Neural progenitor cell (in vitro differentiated cells): ENCODE results near the gene PRMT7. TPM values are rescaled to one million over a fixed set of nuclear protein-coding genes. Genes with fewer than 3 reads are reported as not detected.

Experiments used
- DNase-seq: peaks from one replicate; pipeline ENCODE4 v3.0.0-alpha.2; 2016; ENCODE audit warnings: low spot score
- H2AFZ ChIP-seq: fragments of 200-600 bp; sonication (generic); replicated peaks from 2 replicates; pipeline ENCODE4 v1.6.1; 2016; ENCODE audit warnings: antibody characterized with exemption
- H3F3A ChIP-seq: fragments of 200-600 bp; sonication (generic); 2 replicates; pipeline ENCODE4 v1.6.1; 2016; ENCODE audit warnings: antibody characterized with exemption, low read depth
- H3K27ac ChIP-seq: fragments of 200-600 bp; sonication (generic); 2 replicates; pipeline ENCODE4 v1.5.1; 2016; ENCODE audit warnings: mild to moderate bottlenecking
- H3K27me3 ChIP-seq: fragments of 200-600 bp; sonication (generic); 2 replicates; pipeline ENCODE4 v1.6.1; 2016; ENCODE audit warnings: mild to moderate bottlenecking, moderate library complexity
- H3K36me3 ChIP-seq: fragments of 200-600 bp; sonication (generic); 2 replicates; pipeline ENCODE4 v1.5.1; 2016
- H3K4me1 ChIP-seq: fragments of 200-600 bp; sonication (generic); 2 replicates; pipeline ENCODE4 v1.6.1; 2016; ENCODE audit warnings: mixed run types
- H3K4me2 ChIP-seq: fragments of 200-600 bp; sonication (generic); 2 replicates; pipeline ENCODE4 v1.6.1; 2016
- H3K4me3 ChIP-seq: fragments of 200-600 bp; sonication (generic); 2 replicates; pipeline ENCODE4 v1.5.1; 2016
- H3K79me2 ChIP-seq: fragments of 200-600 bp; sonication (generic); 2 replicates; pipeline ENCODE4 v1.6.1; 2016; ENCODE audit warnings: low read depth
- H3K9ac ChIP-seq: fragments of 200-600 bp; sonication (generic); 2 replicates; pipeline ENCODE4 v1.6.1; 2016
- H3K9me3 ChIP-seq: fragments of 200-600 bp; sonication (generic); 2 replicates; pipeline ENCODE4 v1.5.1; 2016; ENCODE audit warnings: low read depth
- H4K20me1 ChIP-seq: fragments of 200-600 bp; sonication (generic); 2 replicates; pipeline ENCODE4 v1.6.1; 2016; ENCODE audit warnings: low read depth
- H3K27ac Mint-ChIP-seq: 3 replicates; pipeline ENCODE4 v1.8.0; 2021; ENCODE audit warnings: mixed read lengths
- H3K27me3 Mint-ChIP-seq: 2 replicates; pipeline ENCODE4 v1.8.0; 2022; ENCODE audit warnings: low read depth, mild to moderate bottlenecking, inconsistent platforms, moderate library complexity, mixed read lengths; ENCODE audit not compliant: insufficient read depth
- H3K36me3 Mint-ChIP-seq: 3 replicates; pipeline ENCODE4 v1.8.0; 2021; ENCODE audit warnings: mixed read lengths
- H3K4me1 Mint-ChIP-seq: 3 replicates; pipeline ENCODE4 v1.8.0; 2021; ENCODE audit warnings: mixed read lengths
- H3K4me3 Mint-ChIP-seq: 3 replicates; pipeline ENCODE4 v1.8.0; 2021; ENCODE audit warnings: mild to moderate bottlenecking, moderate library complexity, mixed read lengths
- H3K9me3 Mint-ChIP-seq: 3 replicates; pipeline ENCODE4 v1.8.0; 2020; ENCODE audit warnings: mixed read lengths
- EZH2 ChIP-seq: fragments of 200-600 bp; sonication (generic); IDR thresholded peaks from 2 replicates; pipeline ENCODE4 v1.6.1; 2017; ENCODE audit warnings: antibody characterized with exemption, mild to moderate bottlenecking, moderate library complexity
- EZH2phosphoT487 ChIP-seq: fragments of 200-600 bp; sonication (generic); IDR thresholded peaks from 2 replicates; pipeline ENCODE4 v1.6.1; 2017; ENCODE audit warnings: antibody characterized with exemption
- total RNA-seq: library from RNA; depleted of rRNA; stranded (reverse); fragments of >200 nt; gene quantifications from 2 replicates; pipeline ENCODE4 v1.2.3, GENCODE V29; 2015; ENCODE audit warnings: low replicate concordance
- TF ChIP-seq, protein P1 (sequence below): fragments of 200-600 bp; sonication (generic); IDR thresholded peaks from 2 replicates; pipeline ENCODE4 v1.5.1; 2017; ENCODE audit warnings: antibody characterized with exemption, mild to moderate bottlenecking

The PRMT7 gene
- total RNA-seq, 1 donor from 2014 or later, result 70.2 TPM

DNA sequence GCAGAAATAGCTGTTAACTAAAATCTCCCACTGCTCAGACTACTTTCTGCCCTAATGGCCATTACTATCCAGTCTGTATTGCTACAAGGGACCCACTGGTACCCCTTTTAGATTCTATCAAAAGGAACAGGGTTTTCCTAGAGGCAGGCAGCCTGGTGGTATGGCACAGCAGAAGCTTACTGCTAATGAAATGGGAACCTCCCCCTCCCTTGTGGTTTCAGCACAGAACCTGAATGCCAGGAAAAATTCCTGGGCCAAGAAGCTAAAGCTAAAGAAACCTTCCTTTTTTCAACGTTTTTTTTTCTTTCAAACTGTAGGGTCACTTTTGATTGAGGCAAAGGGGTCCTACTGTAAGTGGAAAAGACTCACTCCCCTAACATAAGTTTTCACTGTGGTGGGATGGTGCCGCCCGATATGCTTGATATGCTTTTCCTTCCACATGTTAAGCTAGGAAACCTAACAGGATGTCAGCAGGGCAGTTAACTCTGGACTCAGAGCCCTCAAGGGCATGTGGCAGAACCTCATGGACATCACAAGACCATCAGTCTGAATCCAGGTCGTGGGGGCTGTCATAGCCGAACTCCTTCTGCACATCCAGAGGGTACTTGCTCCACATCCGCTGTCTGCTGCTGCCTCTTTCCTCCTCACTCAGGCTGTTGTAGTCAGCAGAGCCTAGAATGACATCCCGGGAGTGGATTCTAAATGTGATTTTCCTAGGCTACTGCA is 9.9 kb upstream of the PRMT7 start:
- Histone ChIP-seq H3K4me3 (no peak overlapping the region), H3K4me2 (no peak overlapping the region), H3K4me1 (no peaks in the 10 kb centered on the region), H2AFZ (no peak overlapping the region), H3K9me3 (no peaks in the 10 kb centered on the region), H3K36me3 (no peaks in the 10 kb centered on the region), H3K27me3 (no peaks in the 10 kb centered on the region), H3K9ac (no peak overlapping the region), H4K20me1 (peaks cover 15% of the 10 kb centered on the region), H3F3A (peaks cover 8% of the 10 kb centered on the region), H3K79me2 (no peaks in the 10 kb centered on the region), H3K27ac (no peak overlapping the region)
- Mint-ChIP-seq H3K4me3 (no peak overlapping the region), H3K27ac (no peak overlapping the region), H3K27me3 (no peaks in the 10 kb centered on the region), H3K36me3 (peaks cover 26% of the 10 kb centered on the region), H3K9me3 (no peaks in the 10 kb centered on the region), H3K4me1 (peaks cover 19% of the 10 kb centered on the region)
- no peak for TF ChIP-seq EZH2
- TF ChIP-seq, protein P1, sequence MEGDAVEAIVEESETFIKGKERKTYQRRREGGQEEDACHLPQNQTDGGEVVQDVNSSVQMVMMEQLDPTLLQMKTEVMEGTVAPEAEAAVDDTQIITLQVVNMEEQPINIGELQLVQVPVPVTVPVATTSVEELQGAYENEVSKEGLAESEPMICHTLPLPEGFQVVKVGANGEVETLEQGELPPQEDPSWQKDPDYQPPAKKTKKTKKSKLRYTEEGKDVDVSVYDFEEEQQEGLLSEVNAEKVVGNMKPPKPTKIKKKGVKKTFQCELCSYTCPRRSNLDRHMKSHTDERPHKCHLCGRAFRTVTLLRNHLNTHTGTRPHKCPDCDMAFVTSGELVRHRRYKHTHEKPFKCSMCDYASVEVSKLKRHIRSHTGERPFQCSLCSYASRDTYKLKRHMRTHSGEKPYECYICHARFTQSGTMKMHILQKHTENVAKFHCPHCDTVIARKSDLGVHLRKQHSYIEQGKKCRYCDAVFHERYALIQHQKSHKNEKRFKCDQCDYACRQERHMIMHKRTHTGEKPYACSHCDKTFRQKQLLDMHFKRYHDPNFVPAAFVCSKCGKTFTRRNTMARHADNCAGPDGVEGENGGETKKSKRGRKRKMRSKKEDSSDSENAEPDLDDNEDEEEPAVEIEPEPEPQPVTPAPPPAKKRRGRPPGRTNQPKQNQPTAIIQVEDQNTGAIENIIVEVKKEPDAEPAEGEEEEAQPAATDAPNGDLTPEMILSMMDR, result no peak
- TF ChIP-seq EZH2phosphoT487, result no peak
- no peak for DNase-seq

DNA sequence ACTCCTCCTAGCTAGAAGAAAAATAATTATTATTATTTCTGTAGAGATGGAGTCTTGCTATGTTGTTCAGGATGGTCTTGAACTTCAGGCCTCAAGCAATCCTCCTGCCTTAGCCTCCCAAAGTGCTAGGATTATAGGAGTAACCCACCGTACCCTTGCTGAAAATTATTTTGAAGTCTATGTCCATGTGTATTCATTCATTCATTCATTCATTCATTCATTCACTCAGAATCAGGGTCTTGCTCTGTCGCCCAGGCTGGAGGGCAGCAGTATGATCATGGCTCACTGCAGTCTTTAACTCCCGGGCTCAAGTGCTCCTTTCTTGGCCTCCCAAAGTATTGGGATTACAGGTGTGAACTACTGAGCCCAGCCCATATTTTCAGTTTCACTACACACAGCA is 4.2 kb upstream of the PRMT7 start:
- DNase-seq, result no peak
- Histone ChIP-seq H3K4me3 (no peak overlapping the region), H3K27ac (no peak overlapping the region), H3K4me2 (no peak overlapping the region), H2AFZ (no peak overlapping the region), H4K20me1 (peaks cover 13% of the 10 kb centered on the region), H3K27me3 (no peaks in the 10 kb centered on the region), H3K36me3 (peaks cover 6% of the 10 kb centered on the region), H3K4me1 (peaks cover 11% of the 10 kb centered on the region), H3K9ac (no peak overlapping the region), H3K79me2 (peaks cover 42% of the 10 kb centered on the region), H3F3A (peaks cover 6% of the 10 kb centered on the region), H3K9me3 (no peaks in the 10 kb centered on the region)
- TF ChIP-seq EZH2 (no peak), EZH2phosphoT487 (no peak)
- TF ChIP-seq, protein P1, result no peak
- Mint-ChIP-seq H3K9me3 (no peaks in the 10 kb centered on the region), H3K27ac (no peak overlapping the region), H3K27me3 (no peaks in the 10 kb centered on the region), H3K4me1 (peaks cover 13% of the 10 kb centered on the region), H3K36me3 (peaks cover 17% of the 10 kb centered on the region), H3K4me3 (no peak overlapping the region)

DNA sequence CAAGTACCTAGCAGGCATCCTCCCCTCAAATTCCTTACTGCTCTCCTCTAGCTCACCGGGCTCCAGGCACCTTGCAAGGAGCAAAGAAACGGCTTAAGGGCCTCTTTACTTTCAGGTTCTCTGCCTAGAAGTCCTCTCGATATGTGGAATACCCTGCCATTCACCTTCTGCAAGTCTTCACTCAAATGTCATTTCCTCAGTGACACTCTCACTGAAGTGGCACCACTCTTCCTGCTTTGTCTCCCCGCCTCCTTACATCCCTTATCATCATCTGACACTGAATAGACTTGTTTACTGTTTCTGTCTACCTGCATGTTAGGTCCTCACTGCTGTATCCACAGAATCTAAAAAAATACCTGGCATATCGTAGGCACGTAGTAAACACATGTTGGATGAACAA is 1.0 kb upstream of the PRMT7 start:
- peaks cover 13% of the 10 kb centered on the region for H4K20me1 ChIP-seq
- H3K27ac ChIP-seq, result no peak overlapping the region
- no peak overlapping the region for H2AFZ ChIP-seq
- peaks cover 8% of the 10 kb centered on the region for H3K36me3 Mint-ChIP-seq
- peaks cover 6% of the 10 kb centered on the region for H3K36me3 ChIP-seq
- peak overlapping the region; percentile 71 for H3K4me3 ChIP-seq
- H3K4me1 ChIP-seq, result peaks cover 14% of the 10 kb centered on the region
- H3K4me3 Mint-ChIP-seq, result peak overlapping the region; percentile 98
- peaks cover 26% of the 10 kb centered on the region for H3K4me1 Mint-ChIP-seq
- peak overlapping the region; percentile 70 for H3K9ac ChIP-seq
- H3K27me3 ChIP-seq, result no peaks in the 10 kb centered on the region
- H3K27ac Mint-ChIP-seq, result no peak overlapping the region
- no peaks in the 10 kb centered on the region for H3K9me3 ChIP-seq
- H3K4me2 ChIP-seq, result peak overlapping the region; percentile 93
- H3F3A ChIP-seq, result peaks cover 7% of the 10 kb centered on the region
- H3K79me2 ChIP-seq, result peaks cover 71% of the 10 kb centered on the region
- H3K27me3 Mint-ChIP-seq, result peaks cover 2% of the 10 kb centered on the region
- no peak for DNase-seq
- no peaks in the 10 kb centered on the region for H3K9me3 Mint-ChIP-seq
- TF ChIP-seq, protein P1, result no peak
- TF ChIP-seq EZH2 (no peak), EZH2phosphoT487 (no peak)
